GM19193 (cell line): ENCODE data around the gene FRMD8.
A peak's percentile ranks its signal among the peaks of the same experiment; 100 is the strongest.

Experiments
- POLR2A ChIP-seq: IDR thresholded peaks from 4 replicates; pipeline ENCODE4 v1.6.1; 2011; ENCODE audit not compliant: insufficient read depth, insufficient read length; ENCODE audit errors: extremely low read depth

Gene FRMD8

GRCh38 chr11:65439331-65440181, 53.1 kb downstream of the FRMD8 start:
- no peak for TF ChIP-seq POLR2A

- TF ChIP-seq POLR2A: no peak
Measured at GRCh38 chr11:65440831-65441499, 54.5 kb downstream of the FRMD8 start.

GRCh38 chr11:65442842-65443331, 56.5 kb downstream of the FRMD8 start:
- no peak for TF ChIP-seq POLR2A

GRCh38 chr11:65444314-65445051, 58.0 kb downstream of the FRMD8 start:
- TF ChIP-seq POLR2A: peak; percentile 36

GRCh38 chr11:65445101-65445603, 58.7 kb downstream of the FRMD8 start:
- no peak for TF ChIP-seq POLR2A

- TF ChIP-seq POLR2A: no peak
Measured at GRCh38 chr11:65445604-65446445, 59.4 kb downstream of the FRMD8 start.

GRCh38 chr11:65446446-65447277, 60.2 kb downstream of the FRMD8 start:
- no peak for TF ChIP-seq POLR2A

GRCh38 chr11:65448074-65448417, 61.6 kb downstream of the FRMD8 start:
- no peak for TF ChIP-seq POLR2A

GRCh38 chr11:65448418-65449105, 62.1 kb downstream of the FRMD8 start:
- TF ChIP-seq POLR2A: no peak

- no peak for TF ChIP-seq POLR2A
Measured at GRCh38 chr11:65452806-65453490, 66.5 kb downstream of the FRMD8 start.

GRCh38 chr11:65454311-65454695, 67.9 kb downstream of the FRMD8 start:
- no peak for TF ChIP-seq POLR2A

- peak; percentile 85 for TF ChIP-seq POLR2A
Measured at GRCh38 chr11:65454696-65455456, 68.4 kb downstream of the FRMD8 start.
